GM12865 (cell line): ENCODE results near the gene CELF2.

Experiments used
- DNase-seq: peaks from one replicate; pipeline ENCODE4 v3.0.0; 2010; ENCODE audit warnings: low read depth
- H3K4me3 ChIP-seq: 2 replicates; pipeline ENCODE4 v1.5.1; 2011; ENCODE audit warnings: mild to moderate bottlenecking, low read depth, low read length, control low read depth
- CTCF ChIP-seq: IDR thresholded peaks from 2 replicates; pipeline ENCODE4 v1.5.1; 2011; ENCODE audit warnings: low read length, control low read depth, low read depth, inconsistent platforms; ENCODE audit not compliant: insufficient read depth; ENCODE audit errors: missing control alignments

Gene CELF2

GRCh38 chr10:11265484-11265883 lies 247.8 kb downstream of the CELF2 start:
- TF ChIP-seq CTCF = no peak

GRCh38 chr10:11266426-11266825 lies 248.8 kb downstream of the CELF2 start:
- TF ChIP-seq CTCF = no peak
- DNase-seq = no peak
- H3K4me3 ChIP-seq = peak overlapping the region; percentile 10; the same call in 1 of the 2 replicates

More at GRCh38 chr10:11265484-11265883, 247.8 kb downstream of the CELF2 start:
- no peak overlapping the region; the same call in 1 of the 2 replicates for H3K4me3 ChIP-seq
- DNase-seq = no peak

GRCh38 chr10:11270135-11270857 lies 252.6 kb downstream of the CELF2 start:
- TF ChIP-seq CTCF = peak; percentile 98
- peak; percentile 95 for DNase-seq
- peak overlapping the region; percentile 61 for H3K4me3 ChIP-seq

- DNase-seq = no peak
- TF ChIP-seq CTCF = no peak
Measured at GRCh38 chr10:11270858-11271179, 253.1 kb downstream of the CELF2 start.

GRCh38 chr10:11272915-11273389 lies 255.3 kb downstream of the CELF2 start:
- no peak for TF ChIP-seq CTCF
- peak; percentile 87 for DNase-seq
- no peak overlapping the region for H3K4me3 ChIP-seq

More at GRCh38 chr10:11270858-11271179, 253.1 kb downstream of the CELF2 start:
- 0 out of 2 replicates have a peak overlapping the region, but pooled peaks have one; percentile 3 for H3K4me3 ChIP-seq

- no peak overlapping the region for H3K4me3 ChIP-seq
- no peak for TF ChIP-seq CTCF
- no peak for DNase-seq
Measured at GRCh38 chr10:11274452-11274851, 256.8 kb downstream of the CELF2 start.

- DNase-seq = no peak
- TF ChIP-seq CTCF = no peak
- no peak overlapping the region for H3K4me3 ChIP-seq
Measured at GRCh38 chr10:11275651-11276050, 258.0 kb downstream of the CELF2 start.
